ENCODE measurements around the gene SRSF4.

The SRSF4 gene

GRCh38 chr1:29200906-29201594, 19.4 kb upstream of the SRSF4 start:
- no peak for DNase-seq

GRCh38 chr1:29197993-29198392, 16.3 kb upstream of the SRSF4 start:
- no peak for DNase-seq

- no peak for DNase-seq
These were observed 15.9 kb upstream of the SRSF4 start for GRCh38 chr1:29197590-29197924.

- no peak for DNase-seq
These were observed 15.3 kb upstream of the SRSF4 start for GRCh38 chr1:29196863-29197589.

- no peak for DNase-seq
These were observed 14.2 kb upstream of the SRSF4 start for GRCh38 chr1:29195881-29196291.

GRCh38 chr1:29193879-29194455, 12.3 kb upstream of the SRSF4 start:
- DNase-seq: no peak

- no peak for DNase-seq
These were observed 9.0 kb upstream of the SRSF4 start for GRCh38 chr1:29190718-29191117.

- no peak for DNase-seq
These were observed 5.0 kb upstream of the SRSF4 start for GRCh38 chr1:29186707-29187106.

GRCh38 chr1:29186252-29186651, 4.6 kb upstream of the SRSF4 start:
- no peak for DNase-seq

GRCh38 chr1:29183287-29183686, 1.6 kb upstream of the SRSF4 start:
- DNase-seq: no peak

- no peak for DNase-seq
These were observed 945 bp downstream of the SRSF4 start for GRCh38 chr1:29180497-29181412.

GRCh38 chr1:29179641-29180184, 2.0 kb downstream of the SRSF4 start:
- DNase-seq: no peak

- DNase-seq: no peak
These were observed 4.5 kb downstream of the SRSF4 start for GRCh38 chr1:29177022-29177705.

- DNase-seq: no peak
These were observed 5.1 kb downstream of the SRSF4 start for GRCh38 chr1:29176576-29176975.

- no peak for DNase-seq
These were observed 9.2 kb downstream of the SRSF4 start for GRCh38 chr1:29172415-29172939.

- no peak for DNase-seq
These were observed 10.2 kb downstream of the SRSF4 start for GRCh38 chr1:29171521-29171920.

GRCh38 chr1:29171089-29171488, 10.6 kb downstream of the SRSF4 start:
- DNase-seq: no peak

- no peak for DNase-seq
These were observed 11.7 kb downstream of the SRSF4 start for GRCh38 chr1:29169976-29170375.

- no peak for DNase-seq
These were observed 13.8 kb downstream of the SRSF4 start for GRCh38 chr1:29167904-29168303.

GRCh38 chr1:29166291-29166878, 15.3 kb downstream of the SRSF4 start:
- DNase-seq: no peak

GRCh38 chr1:29164588-29164987, 17.1 kb downstream of the SRSF4 start:
- no peak for DNase-seq
